GM23338 (cell line): Measurements from ENCODE around the gene HIBADH. TPM values are rescaled to one million over a fixed set of nuclear protein-coding genes. Genes with fewer than 3 reads are reported as not detected.

Experiments used
- ATAC-seq: fragments of 200-7000 bp; cut with Tn5 transposase; 3 replicates; pipeline ENCODE4 v1.9.1; 2020
- DNase-seq: peaks from one replicate; pipeline ENCODE4 v3.0.0-alpha.2; 2015; ENCODE audit warnings: low spot score
- H2AFZ ChIP-seq: fragments of 200-600 bp; sonication (generic); 2 replicates; pipeline ENCODE4 v1.8.0; 2016; ENCODE audit warnings: antibody characterized with exemption, mild to moderate bottlenecking, moderate library complexity
- H3F3A ChIP-seq: fragments of 200-600 bp; sonication (generic); replicated peaks from 2 replicates; pipeline ENCODE4 v1.8.0; 2017; ENCODE audit warnings: antibody characterized with exemption, mixed run types, low read depth
- H3K27ac ChIP-seq: fragments of 200-600 bp; sonication (generic); 2 replicates; pipeline ENCODE4 v1.6.1; 2016; ENCODE audit warnings: low read depth
- H3K27me3 ChIP-seq: fragments of 200-600 bp; sonication (generic); 2 replicates; pipeline ENCODE4 v1.8.0; 2016; ENCODE audit warnings: mild to moderate bottlenecking, mixed run types, moderate library complexity; ENCODE audit not compliant: insufficient read depth
- H3K36me3 ChIP-seq: fragments of 200-600 bp; sonication (generic); 2 replicates; pipeline ENCODE4 v1.8.0; 2016; ENCODE audit warnings: mild to moderate bottlenecking; ENCODE audit not compliant: insufficient read depth
- H3K4me1 ChIP-seq: fragments of 200-600 bp; sonication (generic); 2 replicates; pipeline ENCODE4 v1.8.0; 2016; ENCODE audit warnings: mild to moderate bottlenecking, moderate library complexity; ENCODE audit not compliant: insufficient read depth
- H3K4me2 ChIP-seq: fragments of 200-600 bp; sonication (generic); 2 replicates; pipeline ENCODE4 v1.7.1; 2017; ENCODE audit warnings: mixed run types
- H3K4me3 ChIP-seq: fragments of 200-600 bp; sonication (generic); 2 replicates; pipeline ENCODE4 v1.6.1; 2016; ENCODE audit warnings: mixed run types
- H3K79me2 ChIP-seq: fragments of 200-600 bp; sonication (generic); replicated peaks from 2 replicates; pipeline ENCODE4 v1.8.0; 2017; ENCODE audit warnings: mild to moderate bottlenecking; ENCODE audit not compliant: insufficient read depth
- H3K9me2 ChIP-seq: fragments of 200-600 bp; sonication (generic); 2 replicates; pipeline ENCODE4 v1.8.0; 2017; ENCODE audit not compliant: insufficient read depth
- H4K20me1 ChIP-seq: fragments of 200-600 bp; sonication (generic); replicated peaks from 2 replicates; pipeline ENCODE4 v1.8.0; 2017; ENCODE audit warnings: mild to moderate bottlenecking; ENCODE audit not compliant: insufficient read depth
- H3K27ac Mint-ChIP-seq: 2 replicates; pipeline ENCODE4 v1.8.0; 2020; ENCODE audit warnings: inconsistent platforms, mild to moderate bottlenecking, moderate library complexity, mixed read lengths
- H3K27me3 Mint-ChIP-seq: 3 replicates; pipeline ENCODE4 v1.8.0; 2022; ENCODE audit warnings: low read depth, mild to moderate bottlenecking, moderate library complexity, mixed read lengths, inconsistent platforms; ENCODE audit not compliant: insufficient read depth, poor library complexity
- H3K36me3 Mint-ChIP-seq: 3 replicates; pipeline ENCODE4 v1.8.0; 2021; ENCODE audit warnings: low read depth, mild to moderate bottlenecking, inconsistent platforms, moderate library complexity, mixed read lengths
- H3K4me1 Mint-ChIP-seq: 3 replicates; pipeline ENCODE4 v1.8.0; 2020; ENCODE audit warnings: mild to moderate bottlenecking, inconsistent platforms, mixed read lengths
- H3K4me3 Mint-ChIP-seq: 3 replicates; pipeline ENCODE4 v1.8.0; 2021; ENCODE audit warnings: moderate library complexity, mild to moderate bottlenecking, inconsistent platforms, mixed read lengths
- H3K9me3 Mint-ChIP-seq: 3 replicates; pipeline ENCODE4 v1.8.0; 2020; ENCODE audit warnings: moderate library complexity, mild to moderate bottlenecking, inconsistent platforms, mixed read lengths
- CREB1 ChIP-seq: fragments of 250-450 bp; sonication (Bioruptor Pico); IDR thresholded peaks from 2 replicates; pipeline ENCODE4 v1.5.0; 2020; ENCODE audit warnings: low read depth, mild to moderate bottlenecking, moderate library complexity
- CTCF ChIP-seq, 2 experiments: fragments of 200-600 bp in 1 of 2; sonication (generic) in 1 of 2; conservative IDR thresholded peaks; 2 replicates each; pipeline versions ENCODE4 v1.5.1 to v1.6.1; 2016 to 2017; ENCODE audit warnings: antibody characterized with exemption in 2 of 2, low read depth in 2 of 2, mild to moderate bottlenecking in 2 of 2, moderate library complexity in 1 of 2
- ETS1 ChIP-seq: IDR thresholded peaks from 2 replicates; pipeline ENCODE4 v1.6.1; 2016; ENCODE audit warnings: antibody characterized with exemption
- EZH2 ChIP-seq: fragments of 200-600 bp; sonication (generic); IDR thresholded peaks from one replicate; pipeline ENCODE4 v1.8.0; 2017; ENCODE audit warnings: antibody characterized with exemption, mild to moderate bottlenecking, low read depth; ENCODE audit not compliant: unreplicated experiment
- EZH2phosphoT487 ChIP-seq: fragments of 200-600 bp; sonication (generic); IDR thresholded peaks from one replicate; pipeline ENCODE4 v1.8.1; 2018; ENCODE audit warnings: antibody characterized with exemption; ENCODE audit not compliant: unreplicated experiment
- JUNB ChIP-seq: IDR thresholded peaks from one replicate; pipeline ENCODE4 v1.6.1; 2016; ENCODE audit warnings: antibody characterized with exemption; ENCODE audit not compliant: unreplicated experiment
- NANOG ChIP-seq: IDR thresholded peaks from 2 replicates; pipeline ENCODE4 v1.6.1; 2016; ENCODE audit warnings: antibody characterized with exemption, borderline replicate concordance
- POLR2AphosphoS5 ChIP-seq: IDR thresholded peaks from 2 replicates; pipeline ENCODE4 v1.6.1; 2016; ENCODE audit warnings: antibody characterized with exemption, low read depth
- REST ChIP-seq: IDR thresholded peaks from one replicate; pipeline ENCODE4 v1.6.1; 2018; ENCODE audit warnings: antibody characterized with exemption; ENCODE audit not compliant: unreplicated experiment
- STAT1 ChIP-seq: IDR thresholded peaks from one replicate; pipeline ENCODE4 v1.6.1; 2016; ENCODE audit warnings: antibody characterized with exemption; ENCODE audit not compliant: unreplicated experiment
- ZNF331 ChIP-seq: fragments of 250-450 bp; sonication (Bioruptor Pico); IDR thresholded peaks from 2 replicates; pipeline ENCODE4 v1.5.0; 2020; ENCODE audit warnings: low read depth, mild to moderate bottlenecking, moderate library complexity
- polyA plus RNA-seq: library from polyadenylated mRNA; unstranded; fragments of >200 nt; fragmentation: Nextera tagmentation; extraction: Ambion mirVana; gene quantifications from 2 replicates; pipeline ENCODE4 v1.2.1, GENCODE V29; 2016
- total RNA-seq: library from RNA; depleted of rRNA; stranded (reverse); fragments of >200 nt; shearing (Covaris generic); gene quantifications from 2 replicates; pipeline ENCODE4 v1.2.3, GENCODE V29; 2014

Gene HIBADH
- total and polyA plus RNA-seq, 2 experiments from 2014 or later, result 31.3 to 57.0 TPM

- TF ChIP-seq REST, result no peak
Observed at GRCh38 chr7:27532314-27532713, 130.4 kb downstream of the HIBADH start (continued).

GRCh38 chr7:27527348-27527714, 135.4 kb downstream of the HIBADH start:
- H3K4me1 ChIP-seq, result peaks cover 5% of the 10 kb centered on the region; the same call in 1 of the 2 replicates
- no peak overlapping the region for H3K4me3 ChIP-seq
- H3K27ac Mint-ChIP-seq, result no peak overlapping the region
- H3K36me3 Mint-ChIP-seq, result peaks cover 24% of the 10 kb centered on the region
- no peaks in the 10 kb centered on the region for H3K9me2 ChIP-seq
- H3K9me3 Mint-ChIP-seq, result no peaks in the 10 kb centered on the region
- peaks cover 16% of the 10 kb centered on the region for H3K36me3 ChIP-seq
- DNase-seq (no peak), ATAC-seq (no peak)
- H3K27me3 Mint-ChIP-seq, result peaks cover 2% of the 10 kb centered on the region
- H2AFZ ChIP-seq, result no peak overlapping the region
- peaks cover 7% of the 10 kb centered on the region; the same call in 2 of the 3 replicates for H3K4me1 Mint-ChIP-seq
- no peaks in the 10 kb centered on the region for H3K79me2 ChIP-seq
- H3F3A ChIP-seq, result no peaks in the 10 kb centered on the region
- no peak overlapping the region for H3K4me3 Mint-ChIP-seq
- no peaks in the 10 kb centered on the region for H3K27me3 ChIP-seq
- no peak overlapping the region for H3K27ac ChIP-seq
- H3K4me2 ChIP-seq, result no peak overlapping the region
- no peaks in the 10 kb centered on the region for H4K20me1 ChIP-seq
- no peak for TF ChIP-seq EZH2
- TF ChIP-seq POLR2AphosphoS5, result no peak
- TF ChIP-seq STAT1, result no peak
- no peak for TF ChIP-seq EZH2phosphoT487
- no peak for TF ChIP-seq REST
- no peak for TF ChIP-seq JUNB
- TF ChIP-seq ZNF331, result no peak
- TF ChIP-seq NANOG, result no peak
- no peak for TF ChIP-seq CTCF (conservative IDR thresholded peaks at IDR 0.05; ENCODE audit: low read depth in 2 of 2)
- no peak for TF ChIP-seq CREB1 (CRISPR knock-in tag)
- TF ChIP-seq ETS1, result no peak
